ENCODE results near the gene HTR4.

Gene HTR4

DNA sequence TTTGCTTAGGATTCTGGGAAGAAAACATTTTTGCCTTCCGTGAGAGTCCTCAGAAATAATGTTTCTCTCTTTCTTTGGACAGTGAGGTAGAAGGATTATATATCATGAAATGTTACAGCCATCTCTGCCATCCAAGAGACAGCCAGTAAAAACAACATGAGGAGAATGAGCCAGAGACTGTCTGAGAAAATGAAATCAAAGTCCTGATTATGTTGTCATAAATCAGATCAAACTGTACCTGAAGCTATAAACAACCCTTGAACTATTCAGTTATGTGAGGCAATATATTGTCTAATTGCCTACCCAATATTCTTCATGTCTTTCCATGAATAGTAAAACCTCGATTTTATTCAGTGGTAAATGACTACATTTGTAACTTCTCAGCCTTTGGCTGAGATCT is 9.2 kb upstream of the HTR4 start:
- DNase-seq = no peak

DNA sequence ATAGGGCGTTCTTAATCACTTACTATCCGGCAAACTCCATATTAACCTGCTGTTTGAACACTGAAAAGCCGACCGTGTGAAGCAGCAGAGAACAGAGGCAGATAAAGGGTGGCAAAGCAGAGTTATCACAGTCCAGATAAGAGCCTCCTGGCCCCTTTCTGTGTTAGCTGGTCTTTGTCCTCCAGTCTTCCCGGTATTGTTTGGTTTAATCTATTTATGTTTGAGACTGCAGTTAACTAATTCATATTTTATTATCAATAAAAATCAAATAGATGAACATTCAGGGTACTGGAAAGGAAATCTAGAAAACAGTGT is 6.0 kb upstream of the HTR4 start:
- no peak for DNase-seq

DNA sequence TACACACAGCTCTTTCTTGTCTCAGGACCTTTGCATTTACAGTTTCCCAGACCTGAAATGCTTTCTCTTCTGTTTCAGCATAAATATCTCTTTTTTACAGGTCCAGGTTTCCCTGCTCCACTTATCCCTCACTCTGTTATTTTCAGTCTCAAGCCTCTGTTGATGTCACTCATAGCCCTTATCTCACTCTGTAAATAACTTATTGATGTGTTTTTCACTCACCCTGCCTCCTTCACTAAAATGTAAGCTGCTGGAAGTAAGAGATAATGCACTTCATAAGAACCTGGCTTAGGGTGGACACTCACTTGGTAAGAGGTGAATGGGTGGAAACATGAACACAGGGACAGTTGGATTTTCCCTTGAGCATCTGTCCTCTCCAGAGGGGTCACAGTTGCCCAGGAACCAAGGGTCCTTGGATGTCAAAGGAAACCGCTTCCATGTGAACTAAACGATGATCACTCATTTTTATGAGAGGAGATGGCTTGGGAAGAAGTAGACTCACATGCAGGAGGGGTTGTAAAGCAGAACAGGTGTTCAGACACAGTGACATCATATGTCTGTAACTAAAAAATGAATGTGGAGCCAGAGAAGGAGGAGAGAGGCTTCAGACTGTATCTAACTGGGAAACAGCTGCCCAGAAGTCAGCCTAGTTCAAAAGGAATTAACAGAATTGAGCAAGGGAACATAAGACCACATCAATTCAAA is 5.5 kb upstream of the HTR4 start:
- no peak for DNase-seq

DNA sequence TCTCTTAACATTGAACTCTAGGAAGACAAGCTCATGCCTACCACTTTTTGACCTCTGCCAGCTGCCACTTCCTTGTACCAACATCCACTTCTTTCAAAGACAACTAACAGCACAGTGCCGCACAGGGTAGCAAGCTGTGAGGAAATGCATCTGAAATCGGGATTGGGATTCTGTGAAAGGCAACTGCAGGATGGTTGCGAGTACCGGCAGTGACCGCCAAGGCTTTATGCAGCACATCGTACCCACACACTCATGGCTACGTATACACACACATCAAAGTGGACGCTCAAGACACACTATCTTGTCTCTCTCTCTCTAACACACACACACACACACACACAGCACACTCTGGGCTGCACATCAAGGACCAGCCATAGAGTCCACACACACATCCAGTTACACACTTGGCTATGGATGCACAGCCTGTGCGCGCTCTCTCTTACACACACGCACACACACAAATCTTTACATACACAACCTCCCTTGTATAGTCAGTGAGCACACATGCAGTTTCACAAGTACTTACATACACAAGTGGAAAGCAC is 964 bp downstream of the HTR4 start:
- DNase-seq = no peak

DNA sequence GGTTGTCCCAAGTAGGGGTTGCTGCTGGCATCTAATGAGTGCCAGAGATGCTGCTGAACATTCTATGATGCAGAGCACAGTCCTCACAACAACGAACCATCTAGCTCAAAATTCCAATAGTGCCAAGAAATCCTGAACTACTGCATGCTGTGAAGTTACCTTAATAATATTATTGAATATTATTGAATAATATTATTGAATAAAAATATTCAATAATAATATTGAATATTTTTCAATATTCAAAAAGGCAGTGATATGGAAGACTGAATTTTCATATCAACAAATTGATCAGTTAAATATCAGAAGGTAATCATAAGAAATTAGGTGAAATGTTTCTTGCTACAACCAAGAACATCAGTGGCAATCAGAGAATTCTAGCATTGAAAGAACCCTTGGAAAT is 2.8 kb downstream of the HTR4 start:
- no peak for DNase-seq

DNA sequence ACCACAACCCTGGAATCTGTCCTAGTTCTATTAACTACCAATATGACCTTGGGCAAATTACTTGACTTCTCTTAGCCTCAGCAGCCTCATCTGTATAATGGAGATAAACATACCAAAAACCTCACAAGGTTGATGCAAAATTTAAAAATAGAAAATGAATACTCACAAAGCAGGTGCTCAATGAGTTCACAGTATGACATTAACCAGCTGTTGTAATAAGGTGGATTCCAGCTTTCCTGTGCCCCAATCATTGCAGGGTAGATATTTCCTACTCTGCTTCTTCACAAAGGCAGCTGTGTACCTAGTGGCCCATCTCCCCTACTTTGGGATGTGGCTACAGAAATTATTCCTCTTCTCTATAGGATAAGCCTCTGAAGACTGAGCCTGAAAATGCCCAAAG is 8.8 kb downstream of the HTR4 start:
- no peak for DNase-seq

DNA sequence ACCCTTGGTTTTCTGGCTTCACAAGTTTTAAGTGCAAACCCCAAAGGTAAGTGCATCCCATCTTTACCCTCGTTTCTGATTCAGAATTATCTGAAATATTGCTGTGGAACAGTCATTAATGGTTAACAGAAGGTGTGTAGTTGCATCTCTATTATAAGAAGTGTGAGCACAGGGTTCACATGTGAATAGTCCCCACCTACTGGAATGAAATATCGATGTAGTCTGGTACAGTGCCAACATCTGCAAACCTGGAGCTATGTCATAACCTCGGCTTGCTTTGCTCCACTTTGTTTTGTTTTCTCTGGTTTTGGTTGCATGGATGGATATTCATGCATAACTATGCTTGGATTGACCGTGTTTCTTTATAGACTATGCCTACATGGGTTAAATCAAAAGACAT is 12.6 kb downstream of the HTR4 start:
- DNase-seq = no peak

DNA sequence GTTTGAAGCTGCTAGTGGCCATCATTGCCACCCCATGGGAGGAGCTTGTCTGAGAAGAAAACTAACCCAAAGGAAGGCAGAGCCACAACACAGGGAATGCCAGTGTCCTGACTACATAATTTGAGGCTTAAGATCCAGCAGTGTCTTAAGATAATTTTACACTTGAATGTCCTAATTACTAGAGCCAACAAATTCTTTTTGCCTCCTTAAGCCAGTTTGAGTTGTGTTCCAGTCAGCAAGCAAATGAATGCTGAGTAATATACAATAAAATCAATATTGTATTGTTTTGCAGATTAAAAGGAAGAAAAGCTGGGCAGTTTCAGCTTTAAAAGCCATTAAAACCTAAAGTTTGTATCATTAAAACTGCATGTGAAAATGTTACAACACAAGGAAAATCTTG is 13.9 kb downstream of the HTR4 start:
- DNase-seq = no peak

DNA sequence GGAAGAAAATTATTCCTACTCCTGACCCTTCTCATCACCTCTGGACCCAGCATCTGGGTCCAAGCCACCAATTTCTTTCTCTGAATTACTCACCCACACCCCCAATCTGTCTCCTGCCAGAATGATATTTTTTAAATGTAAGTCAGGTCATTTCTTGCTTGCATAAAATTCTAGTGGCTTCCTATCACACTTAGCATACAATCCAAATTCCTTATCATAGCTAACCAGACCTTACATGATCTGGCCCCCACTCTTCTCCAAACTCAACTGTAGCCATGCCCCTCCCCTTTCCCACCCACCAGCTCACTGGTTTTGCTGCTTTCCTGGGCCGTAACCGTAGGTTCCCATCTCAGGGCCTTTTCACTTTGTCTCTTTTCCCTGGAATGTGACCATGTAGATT is 15.2 kb downstream of the HTR4 start:
- DNase-seq = no peak

DNA sequence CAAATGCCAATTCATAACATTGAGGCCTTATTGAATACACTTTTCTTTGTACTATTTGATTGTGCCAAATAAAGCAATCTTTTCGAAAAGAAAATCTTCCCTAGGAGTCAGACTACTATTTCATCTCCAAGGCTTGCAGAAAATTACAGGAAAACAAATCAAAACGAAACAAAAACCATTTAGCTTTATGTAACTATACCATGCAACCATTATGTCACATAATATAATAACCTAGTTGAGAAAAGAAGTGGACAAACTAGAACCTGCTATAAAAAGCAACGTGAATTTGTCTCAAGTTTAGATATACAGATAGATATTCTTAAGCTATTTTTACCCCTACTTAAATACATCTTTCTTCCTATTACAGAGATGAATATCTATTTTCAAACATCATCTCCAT is 18.0 kb downstream of the HTR4 start:
- no peak for DNase-seq

DNA sequence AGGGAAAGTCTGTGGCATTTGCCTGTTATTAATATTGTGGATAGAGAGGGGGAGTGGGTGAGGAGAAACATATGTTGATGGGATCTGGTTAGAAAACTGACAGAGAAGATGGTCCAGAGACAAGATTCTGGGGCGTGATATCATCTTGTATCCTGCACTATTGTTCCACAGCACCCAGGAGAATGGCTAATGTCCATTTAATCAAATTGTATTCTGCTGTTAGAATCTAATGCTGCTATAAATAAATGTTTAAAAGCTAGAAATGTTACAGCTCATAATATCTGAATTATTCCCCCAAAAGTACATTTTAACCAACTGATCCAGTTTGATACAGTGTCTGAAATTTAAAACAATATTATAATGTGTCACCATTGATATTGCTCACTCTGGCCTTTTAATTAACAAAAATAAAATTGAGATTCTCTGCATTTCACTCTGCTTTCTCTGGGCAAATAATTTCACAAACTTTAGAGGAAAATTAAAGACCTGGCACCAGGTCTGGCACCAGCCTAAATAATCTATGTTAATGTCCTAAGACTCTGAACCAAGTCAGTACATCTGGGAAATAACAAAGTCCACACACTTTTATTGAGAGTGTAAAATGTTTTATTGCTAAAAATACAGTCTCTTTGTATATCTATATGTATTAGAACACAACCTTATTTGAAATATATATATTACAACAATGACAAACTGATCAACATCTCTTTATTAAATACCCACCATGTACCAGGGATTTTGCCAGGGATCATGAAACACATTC is 18.8 kb downstream of the HTR4 start:
- no peak for DNase-seq

DNA sequence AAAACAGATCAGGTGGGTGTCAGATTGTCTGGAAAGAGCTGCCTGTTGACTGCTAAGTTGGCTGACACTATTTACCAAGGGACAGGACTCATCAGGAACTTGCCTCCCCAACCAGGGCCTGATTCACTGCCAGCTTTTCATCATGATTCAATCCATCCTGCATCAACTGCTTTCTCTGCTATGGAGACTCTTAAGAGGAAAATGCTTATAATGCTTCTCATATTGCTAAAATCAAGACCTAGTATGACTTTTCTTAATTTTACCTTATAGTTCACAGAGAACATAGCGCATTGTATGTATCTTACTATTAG is 21.3 kb downstream of the HTR4 start:
- DNase-seq = no peak

DNA sequence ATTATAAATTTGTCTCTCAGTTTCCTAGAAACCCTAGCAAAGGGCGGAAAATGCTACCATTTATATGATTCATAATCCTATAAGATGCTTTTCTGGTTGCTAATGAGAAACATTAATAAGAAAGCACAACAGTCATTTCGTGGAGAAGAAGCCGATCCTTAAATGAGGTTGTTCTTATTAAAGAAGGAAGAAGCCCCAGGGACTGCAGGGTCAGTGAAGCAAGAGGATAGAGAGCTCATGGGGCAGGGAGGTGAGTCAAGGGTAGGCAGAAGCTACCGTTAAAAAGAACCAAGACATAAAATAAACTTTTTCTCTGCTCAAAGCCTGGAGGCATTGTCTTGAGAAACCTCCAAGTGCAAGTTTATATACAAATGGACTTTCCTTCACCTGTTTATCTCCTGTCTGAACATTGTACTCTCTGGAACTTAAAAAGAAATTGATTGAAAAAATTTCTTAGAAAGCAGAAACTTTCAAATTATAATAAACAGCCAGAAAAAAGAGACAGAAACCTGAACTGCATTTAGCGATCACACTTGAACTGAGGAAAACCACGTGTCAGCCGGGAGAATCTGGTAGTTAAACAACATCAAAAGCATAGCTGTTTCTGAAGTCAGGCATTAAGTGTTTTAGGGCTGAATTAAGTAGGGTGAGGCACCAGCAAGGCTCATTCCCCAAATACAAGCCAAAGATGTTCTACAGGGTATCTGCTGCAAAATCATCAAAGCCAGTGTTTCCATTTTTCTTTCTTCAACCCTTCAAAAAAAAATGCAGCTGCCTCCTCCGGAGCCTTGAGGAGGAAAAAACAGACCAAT is 21.9 kb downstream of the HTR4 start:
- no peak for DNase-seq

DNA sequence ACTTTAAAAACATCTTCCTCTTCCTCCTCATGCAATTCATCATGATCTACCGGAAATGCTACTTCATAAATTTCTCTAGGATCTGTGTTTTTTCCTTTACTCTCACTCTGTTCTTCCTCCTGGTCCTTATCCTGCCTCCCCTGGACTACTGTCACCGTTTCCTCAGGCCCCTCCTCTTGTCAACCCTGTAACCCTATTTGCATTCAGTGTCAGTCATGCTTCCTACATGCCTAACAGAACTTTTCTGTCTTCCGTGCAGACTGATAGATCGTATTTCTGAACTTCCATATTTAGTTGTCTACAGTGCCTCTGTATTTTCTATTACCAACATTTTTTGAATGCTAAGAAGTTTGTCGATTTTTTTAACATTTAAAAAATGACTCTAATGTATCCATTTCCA is 27.3 kb downstream of the HTR4 start:
- DNase-seq = no peak

DNA sequence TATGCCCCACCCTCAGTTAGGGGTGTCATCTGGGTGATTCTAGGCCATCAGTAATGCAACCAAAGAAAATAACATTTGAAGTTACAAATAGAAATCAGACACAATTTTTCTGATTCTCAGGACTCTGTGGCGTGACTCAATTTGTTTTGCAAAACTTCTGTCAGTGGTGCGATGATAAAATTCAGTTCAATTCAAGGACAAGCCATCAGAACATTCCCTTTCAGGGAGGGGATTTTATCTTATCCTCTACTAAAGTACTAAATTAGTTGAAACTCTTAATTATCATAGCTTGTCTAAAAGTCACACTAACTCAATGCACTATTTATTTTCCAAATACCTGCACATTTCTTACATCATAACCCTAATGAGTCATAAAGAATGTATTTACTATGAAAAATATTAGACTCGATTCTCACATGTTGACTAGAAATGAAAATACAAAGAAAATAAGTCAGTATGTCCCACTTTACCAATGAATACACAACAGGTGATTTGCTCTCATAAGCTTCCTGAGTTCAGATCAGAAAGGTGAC is 28.2 kb downstream of the HTR4 start:
- DNase-seq = no peak

DNA sequence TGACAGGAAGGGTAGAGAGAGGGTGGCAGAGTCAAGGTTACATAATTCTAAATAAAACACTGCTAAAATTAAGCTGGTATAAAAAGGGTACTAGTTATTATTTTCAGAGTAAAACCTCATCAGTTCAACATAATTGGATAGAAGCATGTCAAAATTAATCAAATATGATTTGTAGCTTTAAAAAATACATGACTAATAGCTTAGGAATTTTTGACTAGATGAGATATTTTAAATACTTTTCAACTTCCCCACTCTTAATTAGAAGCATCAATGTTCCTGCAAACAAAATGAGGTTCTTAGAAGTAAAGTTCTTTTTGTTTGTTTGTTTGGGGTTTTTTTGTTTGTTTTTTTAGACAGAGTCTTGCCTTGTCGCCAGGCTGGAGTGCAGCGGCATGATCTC is 29.1 kb downstream of the HTR4 start:
- no peak for DNase-seq

DNA sequence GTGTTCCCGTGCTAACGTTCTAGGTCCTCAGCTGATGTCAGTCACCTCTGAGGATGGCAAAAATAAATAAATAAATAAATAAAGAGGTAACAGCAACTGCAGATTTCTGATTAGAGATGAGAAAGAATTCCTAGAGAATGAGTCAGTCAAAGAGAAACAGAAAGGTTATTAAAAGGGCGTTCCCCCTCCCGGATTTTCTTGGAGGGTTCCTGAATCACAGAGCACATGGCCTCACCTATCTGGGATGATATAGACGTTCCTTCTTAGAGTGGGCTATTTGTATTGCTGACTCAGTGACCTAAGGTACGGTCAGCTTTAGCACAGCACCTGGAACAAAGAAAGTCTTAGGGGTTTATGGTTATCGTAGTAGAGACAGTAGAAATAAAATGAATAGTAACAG is 30.6 kb downstream of the HTR4 start:
- no peak for DNase-seq

DNA sequence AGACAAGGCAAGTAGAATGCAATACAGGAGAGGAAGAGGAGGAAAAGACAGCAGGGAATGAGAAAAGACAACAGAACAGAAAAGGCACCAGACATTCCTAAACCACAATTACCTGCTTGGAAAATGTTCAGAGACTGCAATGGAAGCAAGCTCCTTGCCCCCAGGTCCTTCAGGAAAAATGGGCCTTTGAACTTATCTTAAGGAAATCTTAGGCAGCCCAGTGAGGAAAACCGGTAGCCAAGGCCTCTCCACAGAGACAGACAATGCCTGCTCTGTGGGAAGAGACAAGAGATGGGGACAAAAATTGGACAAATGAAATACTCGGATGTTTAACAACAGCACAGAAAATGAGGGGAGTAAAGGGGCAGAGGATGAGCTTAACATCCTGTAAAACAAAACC is 31.2 kb downstream of the HTR4 start:
- no peak for DNase-seq

DNA sequence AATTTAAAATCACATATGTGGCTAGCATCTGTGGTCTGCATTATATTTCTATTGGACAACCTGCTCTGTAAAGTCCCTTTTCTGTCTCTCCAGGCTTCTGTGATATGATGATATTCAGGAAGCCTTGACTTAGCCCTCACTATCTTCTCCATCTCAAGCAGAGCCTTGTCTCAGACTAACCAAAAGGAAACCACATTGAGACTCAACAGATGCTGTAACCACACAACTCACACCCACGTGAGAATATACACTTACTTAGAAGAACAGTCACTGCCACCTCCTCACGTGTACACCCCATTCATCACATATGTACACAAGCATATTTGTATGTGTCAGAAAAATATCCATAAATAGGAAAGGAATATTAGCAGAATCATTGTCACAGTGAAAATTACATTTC is 33.6 kb downstream of the HTR4 start:
- no peak for DNase-seq

DNA sequence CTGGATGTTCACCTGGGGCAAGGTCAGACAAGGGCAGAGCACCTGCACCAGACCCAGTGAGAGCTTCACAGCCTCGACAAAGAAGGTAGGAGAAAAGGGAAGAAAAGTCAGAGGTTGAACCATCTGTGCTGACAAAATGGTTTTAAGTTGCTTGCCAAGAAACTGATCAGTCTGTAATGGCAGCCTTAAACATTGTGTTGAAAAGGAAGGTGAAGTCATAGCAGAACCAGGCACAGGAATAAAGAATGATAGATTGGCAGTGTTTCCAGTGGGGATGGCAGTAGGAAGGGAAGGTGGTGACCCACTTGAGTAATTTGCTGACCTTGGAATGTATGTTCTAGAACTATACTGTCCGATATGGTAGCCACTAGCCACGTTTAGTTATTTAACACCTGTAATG is 34.2 kb downstream of the HTR4 start:
- DNase-seq = no peak

DNA sequence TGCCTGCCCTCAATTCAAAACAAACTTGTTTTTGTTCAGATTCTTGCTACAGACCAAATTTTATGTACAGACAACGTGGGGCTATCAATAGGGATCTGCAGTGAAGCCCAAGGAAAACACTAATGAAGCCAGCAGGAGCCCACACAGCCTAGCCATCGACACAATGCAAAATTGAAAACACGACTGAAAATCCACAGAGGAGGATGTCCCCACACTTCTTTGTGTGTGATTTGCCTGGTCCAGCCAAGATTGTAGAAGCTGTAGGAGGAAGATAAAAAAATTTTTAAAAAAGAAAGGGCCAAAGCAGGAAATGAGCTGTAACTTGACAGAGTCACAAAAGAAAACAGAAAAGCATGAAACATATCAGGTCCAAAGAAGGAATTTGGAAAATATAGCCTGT is 34.8 kb downstream of the HTR4 start:
- no peak for DNase-seq

DNA sequence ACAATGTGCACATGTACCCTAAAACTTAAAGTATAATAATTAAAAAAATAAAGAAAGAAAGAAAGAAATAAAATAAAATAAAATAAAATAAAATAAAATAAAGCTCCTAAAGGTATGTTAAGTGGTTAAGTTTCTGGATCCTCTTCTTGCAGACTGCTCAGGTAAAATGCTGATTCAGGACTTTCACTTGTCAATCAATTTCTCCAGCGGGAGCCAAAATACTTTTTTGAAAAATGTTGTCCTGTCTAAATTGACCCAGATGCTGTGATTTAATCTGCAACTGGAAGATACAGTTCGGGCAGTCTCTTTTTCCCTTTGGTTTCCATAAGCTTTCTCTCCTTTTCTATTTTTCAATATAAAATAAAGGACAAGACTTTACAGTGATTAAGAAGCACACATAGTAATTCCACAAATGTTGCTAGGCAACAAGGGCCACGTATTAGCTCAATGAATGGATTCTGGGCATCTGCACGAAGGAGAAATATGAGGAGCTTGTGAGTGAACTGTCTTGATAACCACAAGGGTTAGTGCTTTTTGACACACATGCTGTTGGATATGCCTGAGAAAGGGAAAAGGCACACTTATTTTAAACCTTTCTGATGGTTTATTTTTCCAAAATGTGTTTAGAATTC is 38.6 kb downstream of the HTR4 start:
- DNase-seq = no peak

DNA sequence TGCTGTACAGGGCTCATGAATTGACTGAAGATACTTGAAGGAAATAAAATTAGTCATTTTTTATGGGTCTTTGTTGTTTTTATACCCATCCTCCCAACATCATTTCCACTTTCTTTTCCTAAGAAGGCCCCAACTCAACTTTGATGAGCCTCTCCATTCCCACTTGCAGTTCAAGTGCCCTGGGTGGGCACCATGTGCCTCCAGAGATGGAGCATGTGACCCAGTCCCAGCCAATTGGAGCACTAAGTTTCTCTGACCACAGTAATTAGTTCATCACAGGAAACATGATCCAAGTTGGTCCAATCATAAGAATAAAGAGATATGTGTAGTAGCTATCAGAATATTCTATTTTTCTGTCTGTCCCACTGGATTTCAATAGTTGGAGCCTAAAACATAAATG is 46.9 kb downstream of the HTR4 start:
- no peak for DNase-seq

All from CD4-positive, alpha-beta T cell treated with Interleukin-6 for 4 hours (primary cell).